D721Med (cell line): ENCODE results near the gene VEZF1.

Experiments used
- DNase-seq: peaks from one replicate; pipeline ENCODE4 v3.0.0; 2011; ENCODE audit warnings: low spot score; ENCODE audit not compliant: insufficient read length
- FAIRE-seq: peaks from 2 replicates; lab custom pipeline; 2011; peaks lifted over from hg19 to GRCh38; lab: Jason Lieb, UNC
- CTCF ChIP-seq: IDR thresholded peaks from 2 replicates; pipeline ENCODE4 v1.5.1; 2012; ENCODE audit warnings: mild to moderate bottlenecking, control low read depth; ENCODE audit not compliant: insufficient read depth; ENCODE audit errors: missing control alignments

VEZF1 gene

GRCh38 chr17:57926723-57927047 lies 61.4 kb downstream of the VEZF1 start:
- no peak for FAIRE-seq

GRCh38 chr17:57925361-57925990 lies 62.6 kb downstream of the VEZF1 start:
- TF ChIP-seq CTCF = no peak
- FAIRE-seq (no peak), DNase-seq (no peak)

More at GRCh38 chr17:57926723-57927047, 61.4 kb downstream of the VEZF1 start:
- DNase-seq = no peak
- no peak for TF ChIP-seq CTCF

- FAIRE-seq = no peak
- no peak for TF ChIP-seq CTCF
- no peak for DNase-seq
Measured at GRCh38 chr17:57924677-57925076, 63.4 kb downstream of the VEZF1 start.
